A549 treated with CpdA at 1 μM for 4 hours (cell line): Measurements from ENCODE around the gene STAMBPL1. TPM values are rescaled to one million over a fixed set of nuclear protein-coding genes. Genes with fewer than 3 reads are reported as not detected.

Experiments used
- total RNA-seq: library from RNA; stranded (reverse); fragments of 200-300 nt; extraction: Qiagen RNA extraction; gene quantifications from 5 replicates; pipeline ENCODE4 v1.2.3, GENCODE V29; 2022; ENCODE audit warnings: low read depth

STAMBPL1 gene
- total RNA-seq, result 33.9 to 37.1 TPM (median 35.1 TPM) in 5 replicates

DNA sequence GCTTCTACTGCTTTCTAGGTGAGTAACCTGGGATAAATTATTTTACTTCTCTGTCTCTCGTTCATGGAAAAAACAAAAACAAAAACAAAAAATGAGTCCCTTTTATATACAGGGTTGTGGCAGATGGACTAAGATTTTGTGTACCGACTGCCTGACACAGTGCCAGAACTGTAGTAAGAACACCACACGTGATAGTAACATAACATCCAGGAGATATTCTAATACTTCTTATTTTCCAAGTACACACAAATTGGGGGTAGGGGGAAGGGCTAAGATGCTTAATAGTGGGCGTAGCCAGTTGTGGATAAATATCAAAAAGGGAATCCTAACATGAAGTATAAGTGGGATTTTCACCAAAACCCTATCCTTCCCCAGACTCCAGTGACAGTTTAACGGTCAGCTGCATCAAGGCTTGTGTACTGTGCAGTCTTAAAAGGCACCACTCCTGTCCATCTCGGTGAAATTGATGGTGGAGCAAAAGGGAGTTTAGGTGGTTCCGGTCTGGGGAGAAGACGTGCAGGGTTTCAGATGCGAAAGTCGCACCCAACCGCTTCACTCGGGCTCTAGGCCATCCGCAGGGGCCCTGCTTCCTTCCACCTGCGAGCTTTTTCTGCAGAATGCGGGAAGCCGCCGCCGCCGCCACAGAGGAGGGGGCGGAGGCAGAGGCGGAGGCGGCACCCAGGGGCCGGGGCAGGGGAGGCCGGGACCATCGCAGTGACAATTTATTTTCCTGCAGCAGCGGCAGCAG lies at the start of gene STAMBPL1:
Gene STAMBPL1 (plus strand): TSS at position 712 of the 748 bp plus-strand sequence. CDS start 21,464 bp downstream, outside the sequence.

DNA sequence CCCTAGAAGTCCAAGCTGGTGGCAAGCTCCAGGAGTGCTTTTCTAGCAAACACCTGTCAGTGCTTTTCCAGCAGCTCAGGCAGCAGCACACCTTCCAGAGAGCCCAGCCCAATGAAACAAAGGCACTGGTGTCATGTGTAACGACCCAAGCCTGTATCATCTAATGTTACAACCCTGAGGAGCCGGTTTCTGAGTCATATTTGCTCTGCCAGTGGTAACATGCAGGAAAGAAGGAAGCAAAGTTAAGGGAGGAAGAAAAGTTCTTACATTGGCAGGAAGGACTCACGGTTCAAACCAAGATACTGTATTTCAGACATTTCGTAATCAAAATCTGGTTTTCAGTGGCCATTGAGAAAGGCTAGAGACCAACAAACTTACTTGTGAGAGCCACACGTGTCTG lies 28.3 kb upstream of the STAMBPL1 start, which contains the start of gene ANKRD22:
Gene ANKRD22 (minus strand): TSS at position 139 of the 400 bp plus-strand sequence. CDS start 237 bp downstream, outside the sequence.

DNA sequence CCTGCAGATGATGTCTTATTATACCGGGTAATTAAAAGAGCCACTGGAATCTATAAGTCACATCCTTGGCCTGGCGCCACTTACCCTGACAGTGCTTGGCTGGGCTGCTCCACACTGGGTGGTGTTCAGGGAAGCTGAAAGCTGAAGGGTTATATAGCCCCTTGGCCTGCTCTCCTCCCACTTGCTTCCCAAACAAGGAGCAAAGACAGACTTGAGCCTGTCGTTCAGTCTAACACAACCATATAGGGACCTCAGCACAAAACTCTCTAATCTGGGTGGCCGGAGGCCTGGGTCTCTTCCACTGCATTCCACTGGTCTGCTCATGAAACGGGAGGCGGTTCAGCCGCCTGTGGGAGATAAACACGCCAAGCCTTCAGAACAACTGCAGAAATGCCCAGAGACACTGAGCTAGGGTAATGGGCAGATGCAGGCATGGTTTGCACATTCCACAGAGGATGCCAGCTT lies 72.6 kb downstream of the STAMBPL1 start, which contains the start of gene ACTA2:
Gene ACTA2 (minus strand): TSS at position 127 of the 465 bp plus-strand sequence. CDS start 3,843 bp downstream, outside the sequence.

Other genes with a start within 250 kb of the STAMBPL1 start
- not detected in 5 replicates for gene LIPF, start 215.8 kb upstream of the STAMBPL1 start, total RNA-seq
- gene LIPK, start 174.0 kb upstream of the STAMBPL1 start, total RNA-seq, result not detected in 5 replicates
- not detected in 5 replicates for gene LIPN, start 120.2 kb upstream of the STAMBPL1 start, total RNA-seq
- not detected in 5 replicates for gene LIPM, start 77.5 kb upstream of the STAMBPL1 start, total RNA-seq
- gene ANKRD22, start 28.4 kb upstream of the STAMBPL1 start, total RNA-seq, result 0.30 to 0.62 TPM (median 0.39 TPM) in 5 replicates
- gene ACTA2, start 72.5 kb downstream of the STAMBPL1 start, total RNA-seq, result 17.2 to 21.8 TPM (median 18.5 TPM) in 5 replicates
- 29.7 to 41.4 TPM (median 30.6 TPM) in 5 replicates for gene FAS, start 110.6 kb downstream of the STAMBPL1 start, total RNA-seq